CD14-positive monocyte (primary cell): ENCODE results near the gene HSPA4. TPM values are rescaled to one million over a fixed set of nuclear protein-coding genes. Genes with fewer than 3 reads are reported as not detected.

Experiments
- DNase-seq, 3 donors: peaks; one replicate each; pipeline ENCODE4 v3.0.0-alpha.2; 2011 to 2022
- H2AFZ ChIP-seq: 2 replicates; pipeline ENCODE4 v1.6.0; 2012; ENCODE audit warnings: mild to moderate bottlenecking, low read depth, low read length, inconsistent platforms; ENCODE audit not compliant: insufficient read depth, poor library complexity, severe bottlenecking
- H3K27ac ChIP-seq, 2 donors: 1 replicate in 1 of 2; 2 replicates in 1 of 2; pipeline ENCODE4 v1.5.1; 2012 to 2013; ENCODE audit warnings: low read length in 2 of 2, control low read depth in 1 of 2, inconsistent platforms in 1 of 2, low read depth in 1 of 2, mild to moderate bottlenecking in 1 of 2
- H3K27me3 ChIP-seq, 2 donors: one replicate each; pipeline versions ENCODE4 v1.6.0 to v1.6.1; 2011 to 2013; ENCODE audit warnings: low read length in 2 of 2; ENCODE audit not compliant: control insufficient read depth in 2 of 2, insufficient read depth in 2 of 2
- H3K36me3 ChIP-seq, 2 donors: replicated peaks in 1 of 2; 1 replicate in 1 of 2; 2 replicates in 1 of 2; pipeline versions ENCODE4 v1.5.1 to v1.6.1; 2012 to 2013; ENCODE audit warnings: low read length in 2 of 2, control low read depth in 1 of 2, inconsistent platforms in 1 of 2, mild to moderate bottlenecking in 1 of 2; ENCODE audit not compliant: insufficient read depth in 2 of 2, control insufficient read depth in 1 of 2
- H3K4me1 ChIP-seq, 2 donors: 1 replicate in 1 of 2; 2 replicates in 1 of 2; pipeline versions ENCODE4 v1.5.1 to v1.6.1; 2012 to 2013; ENCODE audit warnings: low read length in 2 of 2, control low read depth in 1 of 2, inconsistent platforms in 1 of 2, mild to moderate bottlenecking in 1 of 2, moderate library complexity in 1 of 2; ENCODE audit not compliant: insufficient read depth in 2 of 2, control insufficient read depth in 1 of 2
- H3K4me2 ChIP-seq: replicated peaks from 2 replicates; pipeline ENCODE3; 2012; ENCODE audit warnings: low read length, moderate library complexity, mild to moderate bottlenecking; ENCODE audit not compliant: poor library complexity, severe bottlenecking; ENCODE audit errors: extremely low read depth
- H3K4me3 ChIP-seq, 3 experiments: fragments of 200-600 bp in 1 of 3; sonication (generic) in 1 of 3; replicated peaks in 1 of 3; 1 replicate in 2 of 3; 2 replicates in 1 of 3; pipeline ENCODE4 v1.5.1; 2011 to 2013; ENCODE audit warnings: low read length in 3 of 3, mild to moderate bottlenecking in 3 of 3, control low read depth in 2 of 3, low read depth in 2 of 3, inconsistent platforms in 1 of 3, moderate library complexity in 1 of 3
- H3K79me2 ChIP-seq: 2 replicates; pipeline ENCODE4 v1.6.0; 2012; ENCODE audit warnings: mild to moderate bottlenecking, control low read depth, inconsistent platforms, low read length, moderate library complexity; ENCODE audit not compliant: insufficient read depth
- H3K9ac ChIP-seq: 2 replicates; pipeline ENCODE4 v1.6.0; 2017; ENCODE audit warnings: low read length, mild to moderate bottlenecking; ENCODE audit not compliant: insufficient read depth, poor library complexity, severe bottlenecking
- H3K9me3 ChIP-seq, 2 donors: replicated peaks in 1 of 2; 1 replicate in 1 of 2; 2 replicates in 1 of 2; pipeline versions ENCODE4 v1.5.1 to v1.6.1; 2012 to 2013; ENCODE audit warnings: low read length in 2 of 2, control low read depth in 1 of 2; ENCODE audit not compliant: control insufficient read depth in 1 of 2, insufficient read depth in 1 of 2
- H4K20me1 ChIP-seq: 2 replicates; pipeline ENCODE4 v1.6.0; 2012; ENCODE audit warnings: mild to moderate bottlenecking, low read length, control low read depth, moderate library complexity; ENCODE audit not compliant: insufficient read depth
- H3K27ac Mint-ChIP-seq, 7 donors: one replicate each; pipeline ENCODE4 v1.8.0; 2020; ENCODE audit warnings: mild to moderate bottlenecking in 7 of 7, mixed read lengths in 7 of 7, moderate library complexity in 6 of 7, inconsistent platforms in 2 of 7
- H3K27me3 Mint-ChIP-seq, 3 donors: one replicate each; pipeline ENCODE4 v1.8.0; 2021 to 2022; ENCODE audit warnings: low read depth in 3 of 3, mild to moderate bottlenecking in 3 of 3, mixed read lengths in 3 of 3, moderate library complexity in 3 of 3, inconsistent platforms in 1 of 3
- H3K36me3 Mint-ChIP-seq, 2 donors: one replicate each; pipeline ENCODE4 v1.8.0; 2020; ENCODE audit warnings: mixed read lengths in 2 of 2, inconsistent platforms in 1 of 2, mild to moderate bottlenecking in 1 of 2
- H3K4me1 Mint-ChIP-seq: one replicate; pipeline ENCODE4 v1.8.0; 2020; ENCODE audit warnings: mild to moderate bottlenecking, mixed read lengths
- H3K4me3 Mint-ChIP-seq, 2 donors: one replicate each; pipeline ENCODE4 v1.8.0; 2020; ENCODE audit warnings: mild to moderate bottlenecking in 2 of 2, mixed read lengths in 2 of 2, moderate library complexity in 1 of 2
- H3K9me3 Mint-ChIP-seq, 7 donors: one replicate each; pipeline ENCODE4 v1.8.0; 2020 to 2022; ENCODE audit warnings: mixed read lengths in 7 of 7, mild to moderate bottlenecking in 6 of 7, moderate library complexity in 6 of 7, inconsistent platforms in 2 of 7
- WGBS: methylation state at CpG from one replicate; pipeline ENCODE4 v1.1.5; 2013; ENCODE audit warnings: missing lambda C conversion rate; ENCODE audit not compliant: insufficient coverage; 5-methylcytosine and 5-hydroxymethylcytosine counted together
- intact Hi-C, 2 donors: fragments of 100-400 bp; cut with micrococcal nuclease; formaldehyde crosslinking; loops; one replicate each; pipeline versions ENCODE4 v1.15.0 to v1.15.1; 2023
- polyA plus RNA-seq, 3 donors: library from polyadenylated mRNA; depleted of rRNA in 1 of 3; unstranded in 2 of 3; stranded (reverse) in 1 of 3; fragments of 300-500 nt in 2 of 3; fragments of >200 nt in 1 of 3; fragmentation: Illumina TruSeq in 2 of 3; gene quantifications; 1 replicate in 2 of 3; 2 replicates in 1 of 3; pipeline ENCODE4 v1.2.3, GENCODE V29; 2012 to 2021
- TF ChIP-seq, protein P1 (sequence below): fragments of 200-600 bp; IDR thresholded peaks from one replicate; pipeline ENCODE4 v1.8.0; 2022; ENCODE audit warnings: antibody characterized with exemption, mild to moderate bottlenecking

HSPA4 gene
- polyA plus RNA-seq, 3 donors: 15.7 to 52.0 (median 27.7) TPM

DNA sequence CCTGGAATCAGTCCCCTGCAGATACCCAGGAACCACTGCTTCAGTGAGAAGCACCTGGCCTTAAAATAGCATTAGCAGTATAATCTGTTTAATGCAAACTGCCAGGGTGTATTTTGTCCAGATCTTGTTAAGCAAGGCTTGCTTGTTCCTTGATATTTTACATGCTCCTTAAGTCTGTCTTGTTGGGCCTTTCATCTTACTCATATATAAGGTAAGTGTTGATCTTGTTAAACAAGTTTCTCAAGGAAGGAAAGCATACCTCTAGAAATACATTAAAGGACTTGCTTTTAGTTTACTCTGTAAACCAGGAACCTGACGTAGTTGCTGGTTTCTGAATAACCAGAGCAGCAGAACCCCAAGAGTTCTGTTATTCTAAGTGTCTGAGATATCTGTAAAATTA lies 13.7 kb downstream of the HSPA4 start:
- Mint-ChIP-seq H3K27ac (no peak overlapping the region), H3K27me3 (peaks cover 0 to 1% (median 0%) of the 10 kb centered on the region in 3 donors), H3K9me3 (no peaks in the 10 kb centered on the region), H3K4me3 (no peak overlapping the region), H3K4me1 (peaks cover 12% of the 10 kb centered on the region), H3K36me3 (peaks cover 49 to 54% of the 10 kb centered on the region in 2 donors)
- Histone ChIP-seq H4K20me1 (peaks cover 76% of the 10 kb centered on the region), H3K27ac (peak overlapping the region in 1 of 2 donors; percentile 16), H3K79me2 (peaks cover 68% of the 10 kb centered on the region), H3K9me3 (no peaks in the 10 kb centered on the region), H2AFZ (no peak overlapping the region), H3K9ac (no peak overlapping the region), H3K4me2 (no peak overlapping the region), H3K36me3 (peaks cover 54 to 61% of the 10 kb centered on the region in 2 donors), H3K4me3 (no peak overlapping the region), H3K27me3 (no peaks in the 10 kb centered on the region), H3K4me1 (peaks cover 11 to 13% of the 10 kb centered on the region in 2 donors)
- intact Hi-C loops: no loop called here
- WGBS: 100% methylated on average over 1 of the region's 1 CpG
- no peak for DNase-seq
- TF ChIP-seq, protein P1, sequence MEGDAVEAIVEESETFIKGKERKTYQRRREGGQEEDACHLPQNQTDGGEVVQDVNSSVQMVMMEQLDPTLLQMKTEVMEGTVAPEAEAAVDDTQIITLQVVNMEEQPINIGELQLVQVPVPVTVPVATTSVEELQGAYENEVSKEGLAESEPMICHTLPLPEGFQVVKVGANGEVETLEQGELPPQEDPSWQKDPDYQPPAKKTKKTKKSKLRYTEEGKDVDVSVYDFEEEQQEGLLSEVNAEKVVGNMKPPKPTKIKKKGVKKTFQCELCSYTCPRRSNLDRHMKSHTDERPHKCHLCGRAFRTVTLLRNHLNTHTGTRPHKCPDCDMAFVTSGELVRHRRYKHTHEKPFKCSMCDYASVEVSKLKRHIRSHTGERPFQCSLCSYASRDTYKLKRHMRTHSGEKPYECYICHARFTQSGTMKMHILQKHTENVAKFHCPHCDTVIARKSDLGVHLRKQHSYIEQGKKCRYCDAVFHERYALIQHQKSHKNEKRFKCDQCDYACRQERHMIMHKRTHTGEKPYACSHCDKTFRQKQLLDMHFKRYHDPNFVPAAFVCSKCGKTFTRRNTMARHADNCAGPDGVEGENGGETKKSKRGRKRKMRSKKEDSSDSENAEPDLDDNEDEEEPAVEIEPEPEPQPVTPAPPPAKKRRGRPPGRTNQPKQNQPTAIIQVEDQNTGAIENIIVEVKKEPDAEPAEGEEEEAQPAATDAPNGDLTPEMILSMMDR: no peak

DNA sequence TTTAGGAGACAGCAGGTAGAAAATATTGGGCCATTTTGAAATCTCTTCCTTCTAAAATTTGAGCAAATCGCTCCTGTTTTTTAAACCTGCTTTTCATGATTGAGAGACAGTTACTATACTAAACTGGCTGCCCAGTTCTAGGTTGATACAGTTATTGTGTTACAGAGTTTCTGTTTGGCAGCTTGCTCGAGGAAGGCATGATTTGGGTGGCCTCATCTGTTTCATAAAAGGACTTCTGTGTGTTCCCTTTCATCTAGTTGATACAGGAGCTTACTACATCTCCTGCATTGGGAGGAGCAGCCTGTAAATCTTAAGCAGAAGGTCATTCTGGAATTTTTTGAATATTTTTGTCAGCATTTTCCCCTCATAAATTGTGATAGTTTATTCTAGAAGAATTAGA lies 14.2 kb downstream of the HSPA4 start:
- peak overlapping the region in 1 of 2 donors; percentile 16 for H3K27ac ChIP-seq
- TF ChIP-seq, protein P1: no peak
- no peak overlapping the region for H2AFZ ChIP-seq
- H3K9me3 Mint-ChIP-seq: no peaks in the 10 kb centered on the region
- no peak for DNase-seq
- H3K27ac Mint-ChIP-seq: no peak overlapping the region
- H3K4me2 ChIP-seq: no peak overlapping the region
- peaks cover 53 to 60% of the 10 kb centered on the region in 2 donors for H3K36me3 Mint-ChIP-seq
- intact Hi-C loops: no loop called here
- H3K27me3 ChIP-seq: no peaks in the 10 kb centered on the region
- H3K4me1 Mint-ChIP-seq: peaks cover 12% of the 10 kb centered on the region
- no peak overlapping the region for H3K4me3 Mint-ChIP-seq
- 100% methylated on average over 1 of the region's 2 CpGs for WGBS
- no peaks in the 10 kb centered on the region for H3K9me3 ChIP-seq
- H3K9ac ChIP-seq: no peak overlapping the region
- H3K79me2 ChIP-seq: peaks cover 62% of the 10 kb centered on the region
- H3K4me3 ChIP-seq: no peak overlapping the region
- H3K36me3 ChIP-seq: peaks cover 59 to 66% of the 10 kb centered on the region in 2 donors
- H3K27me3 Mint-ChIP-seq: peaks cover 0 to 1% (median 0%) of the 10 kb centered on the region in 3 donors
- peaks cover 11 to 13% of the 10 kb centered on the region in 2 donors for H3K4me1 ChIP-seq
- peaks cover 74% of the 10 kb centered on the region for H4K20me1 ChIP-seq
